COLO668 (cell line): ENCODE results near the gene IYD.

Source experiments
- DNase-seq: peaks from one replicate; lab custom pipeline; 2025; ENCODE audit not compliant: unreplicated experiment; lab: John Stamatoyannopoulos, UW

The IYD gene

GRCh38 chr6:150394053-150394898, 25.5 kb downstream of the IYD start:
- DNase-seq: no peak

GRCh38 chr6:150394899-150395295, 26.1 kb downstream of the IYD start:
- DNase-seq: no peak

GRCh38 chr6:150395388-150396009, 26.7 kb downstream of the IYD start:
- peak; percentile 45 for DNase-seq

- DNase-seq: no peak
Measured at GRCh38 chr6:150403458-150404246, 34.8 kb downstream of the IYD start.

- no peak for DNase-seq
Measured at GRCh38 chr6:150406948-150407347, 38.1 kb downstream of the IYD start.

GRCh38 chr6:150408842-150409241, 40.0 kb downstream of the IYD start:
- DNase-seq: no peak

GRCh38 chr6:150409576-150410066, 40.8 kb downstream of the IYD start:
- DNase-seq: peak; percentile 77

- no peak for DNase-seq
Measured at GRCh38 chr6:150410399-150410798, 41.6 kb downstream of the IYD start.

- no peak for DNase-seq
Measured at GRCh38 chr6:150410906-150411305, 42.1 kb downstream of the IYD start.

- no peak for DNase-seq
Measured at GRCh38 chr6:150412221-150412620, 43.4 kb downstream of the IYD start.

- no peak for DNase-seq
Measured at GRCh38 chr6:150413198-150413597, 44.4 kb downstream of the IYD start.

- peak; percentile 36 for DNase-seq
Measured at GRCh38 chr6:150413781-150414281, 45.0 kb downstream of the IYD start.

GRCh38 chr6:150416128-150416527, 47.3 kb downstream of the IYD start:
- DNase-seq: no peak

GRCh38 chr6:150417250-150417649, 48.4 kb downstream of the IYD start:
- no peak for DNase-seq

- DNase-seq: peak; percentile 31
Measured at GRCh38 chr6:150417899-150418826, 49.4 kb downstream of the IYD start.

- DNase-seq: peak; percentile 70
Measured at GRCh38 chr6:150418827-150419594, 50.2 kb downstream of the IYD start.

- DNase-seq: no peak
Measured at GRCh38 chr6:150420428-150420827, 51.6 kb downstream of the IYD start.

- DNase-seq: no peak
Measured at GRCh38 chr6:150420926-150421325, 52.1 kb downstream of the IYD start.

- no peak for DNase-seq
Measured at GRCh38 chr6:150425508-150425907, 56.7 kb downstream of the IYD start.

GRCh38 chr6:150426198-150426597, 57.4 kb downstream of the IYD start:
- DNase-seq: no peak
